Neural crest cell (in vitro differentiated cells): ENCODE data around the gene GTF2IRD1. TPM values are rescaled to one million over a fixed set of nuclear protein-coding genes. Genes with fewer than 3 reads are reported as not detected.

Experiments used
- DNase-seq: peaks from one replicate; pipeline ENCODE4 v3.0.0; 2021; ENCODE audit warnings: low read depth, mixed read lengths, low spot score
- H3K27ac Mint-ChIP-seq: one replicate; pipeline ENCODE4 v1.8.0; 2021; ENCODE audit warnings: mild to moderate bottlenecking, mixed read lengths; ENCODE audit not compliant: unreplicated experiment
- H3K27me3 Mint-ChIP-seq: 2 replicates; pipeline ENCODE4 v1.8.0; 2021; ENCODE audit warnings: low read depth, mild to moderate bottlenecking, mixed read lengths
- H3K36me3 Mint-ChIP-seq: 2 replicates; pipeline ENCODE4 v1.8.0; 2021; ENCODE audit warnings: low read depth, mild to moderate bottlenecking, mixed read lengths
- H3K4me1 Mint-ChIP-seq: 2 replicates; pipeline ENCODE4 v1.8.0; 2021; ENCODE audit warnings: mixed read lengths
- H3K4me3 Mint-ChIP-seq: one replicate; pipeline ENCODE4 v1.8.0; 2021; ENCODE audit warnings: mild to moderate bottlenecking, mixed read lengths
- H3K9me3 Mint-ChIP-seq: 2 replicates; pipeline ENCODE4 v1.8.0; 2021; ENCODE audit warnings: mixed read lengths
- total RNA-seq: library from RNA; stranded (reverse); gene quantifications from 2 replicates; pipeline ENCODE4 v1.2.1, GENCODE V29; 2021
- TF ChIP-seq, protein P1 (sequence below): fragments of 200-600 bp; sonication (generic); conservative IDR thresholded peaks from 2 replicates; pipeline ENCODE4 v1.5.0; 2021; ENCODE audit warnings: antibody characterized with exemption, mild to moderate bottlenecking

The GTF2IRD1 gene
- total RNA-seq, 1 donor from 2014 or later, result 50.1 TPM

DNA sequence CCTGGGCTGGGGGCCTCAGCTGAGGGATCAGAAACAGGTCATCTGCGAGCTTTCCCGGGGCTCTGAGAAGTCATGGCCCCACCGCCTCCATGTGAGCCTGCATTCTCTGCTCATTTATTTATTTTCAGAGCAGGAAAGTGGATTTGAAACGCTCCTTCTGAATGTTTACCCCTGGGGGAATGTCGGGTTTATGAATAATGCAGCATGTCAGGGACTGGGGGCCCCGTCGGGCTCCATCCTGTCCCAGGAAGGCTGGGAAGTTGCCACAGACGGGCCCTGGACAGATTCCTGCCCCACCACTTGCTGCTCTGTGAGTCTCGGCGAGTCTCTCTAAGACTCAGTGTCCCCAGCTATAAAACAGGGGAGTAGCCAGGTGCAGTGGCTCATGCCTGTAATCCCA is 11.9 kb upstream of the GTF2IRD1 start:
- no peaks in the 10 kb centered on the region for H3K36me3 Mint-ChIP-seq
- H3K27me3 Mint-ChIP-seq, result no peaks in the 10 kb centered on the region
- TF ChIP-seq, protein P1, sequence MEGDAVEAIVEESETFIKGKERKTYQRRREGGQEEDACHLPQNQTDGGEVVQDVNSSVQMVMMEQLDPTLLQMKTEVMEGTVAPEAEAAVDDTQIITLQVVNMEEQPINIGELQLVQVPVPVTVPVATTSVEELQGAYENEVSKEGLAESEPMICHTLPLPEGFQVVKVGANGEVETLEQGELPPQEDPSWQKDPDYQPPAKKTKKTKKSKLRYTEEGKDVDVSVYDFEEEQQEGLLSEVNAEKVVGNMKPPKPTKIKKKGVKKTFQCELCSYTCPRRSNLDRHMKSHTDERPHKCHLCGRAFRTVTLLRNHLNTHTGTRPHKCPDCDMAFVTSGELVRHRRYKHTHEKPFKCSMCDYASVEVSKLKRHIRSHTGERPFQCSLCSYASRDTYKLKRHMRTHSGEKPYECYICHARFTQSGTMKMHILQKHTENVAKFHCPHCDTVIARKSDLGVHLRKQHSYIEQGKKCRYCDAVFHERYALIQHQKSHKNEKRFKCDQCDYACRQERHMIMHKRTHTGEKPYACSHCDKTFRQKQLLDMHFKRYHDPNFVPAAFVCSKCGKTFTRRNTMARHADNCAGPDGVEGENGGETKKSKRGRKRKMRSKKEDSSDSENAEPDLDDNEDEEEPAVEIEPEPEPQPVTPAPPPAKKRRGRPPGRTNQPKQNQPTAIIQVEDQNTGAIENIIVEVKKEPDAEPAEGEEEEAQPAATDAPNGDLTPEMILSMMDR, result no peak
- H3K9me3 Mint-ChIP-seq, result peaks cover 5% of the 10 kb centered on the region
- H3K4me3 Mint-ChIP-seq, result no peak overlapping the region
- H3K27ac Mint-ChIP-seq, result no peak overlapping the region
- no peak for DNase-seq
- H3K4me1 Mint-ChIP-seq, result peaks cover 25% of the 10 kb centered on the region

DNA sequence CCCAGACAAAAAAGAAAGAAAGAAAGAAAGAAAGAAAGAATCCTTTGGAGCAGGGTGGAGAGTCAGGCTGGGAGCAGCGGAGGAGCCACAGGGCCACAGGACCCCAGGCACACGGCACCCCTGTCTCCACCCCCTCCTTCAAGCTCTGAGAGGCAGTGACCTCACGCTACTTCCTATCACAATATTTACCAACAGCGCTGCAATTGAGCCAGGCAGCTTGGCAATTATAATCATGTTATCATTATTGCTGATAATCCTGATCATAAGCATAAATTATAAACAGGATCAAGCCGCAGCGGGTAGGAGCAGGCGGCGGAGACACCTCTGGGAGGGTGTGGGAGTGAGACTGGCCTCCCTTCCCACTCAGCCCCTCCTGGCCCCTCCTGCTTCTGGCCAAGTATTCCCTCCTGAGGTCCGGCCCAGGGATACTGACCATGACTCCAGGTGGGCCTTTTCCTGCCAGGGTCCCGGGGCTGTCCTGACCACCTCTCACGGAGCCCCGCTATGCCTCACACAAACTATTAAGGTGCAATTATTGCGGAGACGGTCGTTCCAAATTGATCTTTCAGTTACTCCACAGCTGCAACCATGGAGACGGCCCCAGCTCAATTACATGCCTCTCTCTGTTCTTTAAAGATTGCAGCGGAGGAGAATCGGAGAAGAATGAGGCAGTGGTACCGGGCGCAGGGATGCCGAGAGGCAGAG is 10.0 kb upstream of the GTF2IRD1 start:
- TF ChIP-seq, protein P1, result no peak
- DNase-seq, result no peak
- Mint-ChIP-seq H3K36me3 (no peaks in the 10 kb centered on the region), H3K9me3 (no peaks in the 10 kb centered on the region), H3K27me3 (no peaks in the 10 kb centered on the region), H3K27ac (no peak overlapping the region), H3K4me1 (peaks cover 25% of the 10 kb centered on the region), H3K4me3 (peak overlapping the region; percentile 13)

DNA sequence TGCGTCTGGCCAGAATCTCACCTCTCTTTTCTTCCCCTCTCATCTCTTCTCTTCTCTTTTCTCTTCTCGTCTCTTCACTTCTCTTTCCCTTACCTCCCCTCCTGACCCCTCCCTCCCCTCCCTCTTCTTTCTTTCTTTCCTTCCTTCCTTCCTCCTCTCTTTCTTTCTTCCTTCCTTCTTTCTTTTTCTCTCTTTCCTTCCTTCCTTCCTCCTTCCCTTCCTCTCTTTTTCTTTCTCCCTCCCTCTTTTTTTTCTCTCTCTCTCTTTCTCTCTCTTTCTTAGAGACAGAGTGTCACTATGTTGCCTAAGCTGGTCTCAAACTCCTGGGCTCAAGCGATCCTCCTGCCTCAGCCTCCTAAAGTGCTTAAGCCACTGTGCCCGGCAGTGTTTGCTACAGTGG is 4.6 kb upstream of the GTF2IRD1 start:
- TF ChIP-seq, protein P1, result no peak
- no peaks in the 10 kb centered on the region for H3K9me3 Mint-ChIP-seq
- H3K4me1 Mint-ChIP-seq, result peaks cover 15% of the 10 kb centered on the region
- H3K27me3 Mint-ChIP-seq, result no peaks in the 10 kb centered on the region
- DNase-seq, result no peak
- H3K36me3 Mint-ChIP-seq, result no peaks in the 10 kb centered on the region
- no peak overlapping the region for H3K27ac Mint-ChIP-seq
- peak overlapping the region; percentile 72 for H3K4me3 Mint-ChIP-seq

DNA sequence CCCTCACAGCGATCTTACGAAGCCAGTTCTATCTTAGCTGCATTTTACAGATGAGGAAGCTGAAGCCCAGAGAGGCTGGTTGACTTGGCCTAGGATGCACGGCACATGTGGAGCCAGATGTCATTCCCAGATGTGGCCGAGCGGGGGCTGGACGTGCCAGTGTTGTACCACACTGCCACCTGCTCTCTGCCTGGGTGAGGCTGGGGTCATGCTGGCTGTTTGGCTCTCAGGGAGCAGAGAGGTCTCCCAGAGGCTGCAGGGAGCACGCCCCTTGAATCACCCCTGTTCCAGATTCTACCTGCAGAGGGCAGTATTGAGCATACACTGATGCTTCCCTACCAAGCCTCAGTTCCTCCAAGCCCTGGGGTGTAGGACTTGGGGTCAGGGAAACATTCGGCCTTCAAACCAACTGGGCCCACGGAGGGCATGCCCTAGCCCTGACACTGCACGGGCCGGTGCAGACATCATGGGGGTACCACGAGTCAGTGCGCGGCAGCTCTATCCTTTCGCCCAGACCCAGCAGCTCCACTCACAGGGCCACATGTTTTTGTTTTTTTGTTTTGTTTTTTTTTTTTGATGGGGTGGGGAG is 3.8 kb upstream of the GTF2IRD1 start:
- Mint-ChIP-seq H3K36me3 (no peaks in the 10 kb centered on the region), H3K4me3 (peak overlapping the region; percentile 80), H3K27me3 (no peaks in the 10 kb centered on the region), H3K27ac (no peak overlapping the region), H3K4me1 (peaks cover 8% of the 10 kb centered on the region), H3K9me3 (no peaks in the 10 kb centered on the region)
- DNase-seq, result peak; percentile 82
- TF ChIP-seq, protein P1, result peak; percentile 81

DNA sequence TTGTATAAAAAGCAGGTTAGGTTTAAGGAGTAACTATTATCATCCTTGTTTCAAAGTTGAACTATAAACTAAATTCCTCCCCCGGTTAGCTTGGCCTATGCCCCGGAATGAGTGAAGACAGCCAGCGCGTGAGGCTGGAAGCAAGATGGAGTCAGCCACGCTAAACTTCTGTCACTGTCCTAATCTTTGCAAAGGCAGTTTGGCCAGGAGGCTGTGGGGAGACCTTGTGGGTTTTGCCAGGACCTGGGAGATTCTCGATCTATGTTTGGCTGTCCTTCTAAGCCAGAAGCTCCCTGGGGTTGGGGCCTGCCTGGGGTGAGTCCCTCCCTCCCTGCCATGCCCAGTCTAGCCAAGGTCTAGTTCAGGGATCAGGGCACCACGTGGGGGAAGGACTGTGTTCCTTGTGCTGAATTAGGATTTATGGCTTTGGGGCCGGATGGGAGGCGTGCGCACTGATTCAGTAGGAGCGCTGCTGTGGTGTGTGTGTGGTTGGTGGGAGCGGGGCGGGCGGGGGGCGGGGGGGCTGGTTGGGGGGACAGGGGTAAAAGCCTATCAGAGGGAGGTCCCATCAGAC is 871 bp upstream of the GTF2IRD1 start:
- no peaks in the 10 kb centered on the region for H3K36me3 Mint-ChIP-seq
- no peak for DNase-seq
- peak overlapping the region; percentile 81 for H3K4me3 Mint-ChIP-seq
- TF ChIP-seq, protein P1, result no peak
- no peak overlapping the region for H3K27ac Mint-ChIP-seq
- H3K9me3 Mint-ChIP-seq, result no peaks in the 10 kb centered on the region
- H3K4me1 Mint-ChIP-seq, result peaks cover 18% of the 10 kb centered on the region
- no peaks in the 10 kb centered on the region for H3K27me3 Mint-ChIP-seq
